ENCODE data around the gene SSPN. TPM values are rescaled to one million over a fixed set of nuclear protein-coding genes. Genes with fewer than 3 reads are reported as not detected.

Gene SSPN
- total and polyA plus RNA-seq, 12 donors: 5.9 to 115 (median 83.7) TPM

DNA sequence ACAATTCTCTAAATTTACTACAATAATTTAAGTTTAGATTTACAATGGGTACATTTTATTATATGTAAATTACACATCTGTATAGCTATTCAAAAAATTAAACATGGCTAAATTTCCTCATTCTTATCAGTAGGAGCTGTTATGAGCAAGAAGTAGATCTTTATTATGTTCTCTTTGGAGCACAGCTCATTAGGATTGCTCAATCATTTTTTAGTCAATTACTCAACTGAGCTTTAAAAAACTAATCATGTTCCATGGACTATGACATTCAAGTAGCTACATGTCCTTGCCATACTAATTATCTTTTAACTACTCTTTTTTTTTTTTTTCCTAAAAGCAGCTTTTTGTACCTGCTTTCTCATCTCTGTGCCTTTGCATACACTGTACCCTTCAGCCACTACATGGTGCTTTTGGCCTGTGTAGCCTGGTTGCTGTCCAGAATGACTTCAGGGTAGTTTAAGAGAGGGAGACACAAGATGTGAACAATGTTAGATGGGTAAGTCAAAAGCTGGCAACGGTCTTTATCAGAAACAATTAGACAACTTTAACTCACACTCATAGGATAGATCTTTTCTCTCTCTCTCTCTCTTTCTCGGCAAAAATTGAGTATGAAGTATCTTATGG, 69.0 kb downstream of the SSPN start:
- WGBS, 2 donors: 87 to 88% methylated on average over 2 of the region's 2 CpGs
- Histone ChIP-seq H3K9me3 (peaks cover 0 to 19% (median 0%) of the 10 kb centered on the region in 11 donors), H3K36me3 (no peaks in the 10 kb centered on the region), H3K27me3 (no peaks in the 10 kb centered on the region), H3K4me3 (no peak overlapping the region), H3K27ac (no peak overlapping the region), H3K4me1 (peaks cover 0 to 3% (median 0%) of the 10 kb centered on the region in 9 donors)
- no peak for ATAC-seq
- intact Hi-C loops (cut with DNase I): no loop called here
- no peak for DNase-seq
- no peak for TF ChIP-seq CTCF (IDR thresholded peaks at IDR 0.05)

GRCh38 chr12:26265606-26266005, 70.2 kb downstream of the SSPN start:
- intact Hi-C loops (cut with DNase I): no loop called here

GRCh38 chr12:26266881-26267280, 71.5 kb downstream of the SSPN start:
- intact Hi-C loops (cut with DNase I): no loop called here
- TF ChIP-seq CTCF (IDR thresholded peaks at IDR 0.05): no peak
- ATAC-seq: no peak

More at GRCh38 chr12:26265606-26266005, 70.2 kb downstream of the SSPN start:
- Histone ChIP-seq H3K27me3 (no peaks in the 10 kb centered on the region), H3K4me3 (no peak overlapping the region), H3K9me3 (peaks cover 0 to 17% (median 0%) of the 10 kb centered on the region in 11 donors), H3K36me3 (no peaks in the 10 kb centered on the region), H3K4me1 (peaks cover 0 to 14% (median 6%) of the 10 kb centered on the region in 9 donors), H3K27ac (no peak overlapping the region)
- TF ChIP-seq CTCF (IDR thresholded peaks at IDR 0.05): no peak
- no peak for ATAC-seq
- no peak for DNase-seq

GRCh38 chr12:26268841-26269561, 73.6 kb downstream of the SSPN start:
- no peak for DNase-seq
- 74 to 89% methylated on average over 2 of the region's 2 CpGs for WGBS, 2 donors
- no peak overlapping the region for H3K27ac ChIP-seq
- TF ChIP-seq CTCF (IDR thresholded peaks at IDR 0.05): no peak
- no peaks in the 10 kb centered on the region for H3K36me3 ChIP-seq
- intact Hi-C loops (cut with DNase I): no loop called here
- no peaks in the 10 kb centered on the region for H3K27me3 ChIP-seq
- peaks cover 0 to 13% (median 0%) of the 10 kb centered on the region in 11 donors for H3K9me3 ChIP-seq
- no peak overlapping the region for H3K4me3 ChIP-seq
- H3K4me1 ChIP-seq: peaks cover 6 to 46% (median 34%) of the 10 kb centered on the region in 9 donors
- no peak for ATAC-seq

More at GRCh38 chr12:26266881-26267280, 71.5 kb downstream of the SSPN start:
- Histone ChIP-seq H3K27me3 (no peaks in the 10 kb centered on the region), H3K4me3 (no peak overlapping the region), H3K36me3 (no peaks in the 10 kb centered on the region), H3K9me3 (peaks cover 0 to 17% (median 0%) of the 10 kb centered on the region in 11 donors), H3K4me1 (peaks cover 0 to 25% (median 16%) of the 10 kb centered on the region in 9 donors), H3K27ac (no peak overlapping the region)
- no peak for DNase-seq
